Epidermal melanocyte (primary cell): ENCODE results near the gene PAIP2.

Experiments
- DNase-seq: peaks from one replicate; pipeline ENCODE4 v3.0.0; 2011; ENCODE audit warnings: low spot score; ENCODE audit not compliant: insufficient read length

The PAIP2 gene

DNA sequence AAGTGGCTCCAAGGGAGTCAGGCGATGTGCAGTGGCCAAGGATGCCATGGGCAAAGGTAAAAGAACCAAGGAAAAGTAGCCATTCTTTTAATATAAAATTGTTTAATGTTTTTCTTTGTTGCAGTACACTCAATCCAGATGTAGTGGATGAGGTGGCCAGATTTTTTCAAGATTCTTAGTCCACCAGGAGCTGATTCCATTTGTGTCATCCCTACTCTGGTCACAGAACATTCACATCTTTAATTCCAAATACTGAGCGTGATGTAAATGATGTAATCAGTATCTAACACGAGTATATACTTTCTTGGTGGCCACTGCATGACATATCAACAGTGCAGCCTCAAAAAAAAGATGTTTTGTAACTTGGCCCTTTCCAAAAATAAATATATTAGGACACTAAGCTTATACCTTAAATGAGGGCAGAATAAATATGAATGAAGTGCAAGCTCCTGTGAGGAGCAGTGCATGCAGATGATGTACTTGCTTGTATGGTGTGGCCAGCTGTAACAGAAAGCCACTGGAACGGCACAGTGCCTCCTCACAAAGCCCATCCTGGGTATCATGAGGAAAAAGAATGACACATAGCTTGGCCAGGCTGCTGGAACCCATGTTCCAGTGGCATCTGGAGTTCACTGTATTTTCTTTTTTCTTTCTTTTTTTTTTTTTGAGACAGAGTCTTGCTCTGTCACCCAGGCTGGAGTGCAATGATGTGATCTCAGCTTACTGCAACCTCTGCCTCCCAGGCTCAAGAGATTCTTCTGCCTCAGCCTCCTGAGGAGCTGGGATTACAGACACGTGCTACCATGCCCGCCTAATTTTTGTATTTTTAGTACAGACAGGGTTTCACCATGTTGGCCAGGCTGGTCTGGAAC, 68.7 kb downstream of the PAIP2 start:
- DNase-seq: no peak

DNA sequence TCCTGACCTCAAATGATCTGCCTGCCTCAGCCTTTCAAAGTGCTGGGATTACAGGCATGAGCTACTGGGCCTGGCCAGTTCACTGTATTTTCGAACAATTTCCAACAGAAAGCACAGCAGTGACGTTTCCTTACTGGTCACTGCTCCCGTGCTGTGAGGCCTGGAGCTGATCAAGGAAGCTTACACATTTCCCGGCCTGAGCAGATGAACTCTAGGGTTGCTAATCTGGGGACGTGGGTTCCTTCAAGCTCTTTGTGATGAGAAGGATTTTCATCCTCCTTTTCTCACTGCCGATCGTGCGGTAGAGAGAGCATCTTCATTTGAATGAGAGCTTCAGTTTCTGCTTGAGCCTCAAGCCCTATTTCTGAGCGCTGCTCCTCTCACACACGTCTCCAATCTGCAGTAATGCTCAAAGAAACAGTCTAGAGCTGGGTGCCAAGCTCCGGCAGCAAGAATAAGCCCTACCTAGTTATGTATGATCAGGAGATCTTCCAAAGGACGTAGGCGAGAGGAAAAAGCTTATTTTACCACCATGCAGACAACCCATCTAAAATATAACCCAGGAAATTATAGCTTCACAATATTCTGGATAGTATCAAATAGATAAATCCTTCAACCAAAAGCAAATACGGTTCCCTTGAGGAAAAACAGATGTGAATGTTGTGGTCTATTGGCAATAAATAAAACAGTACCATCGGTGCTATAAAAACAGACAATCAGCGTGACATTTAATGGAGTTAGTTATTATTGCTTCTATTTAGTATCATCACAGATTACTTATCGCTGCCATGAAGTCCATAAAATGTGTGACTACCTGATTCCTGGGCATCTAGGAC, 69.6 kb downstream of the PAIP2 start:
- no peak for DNase-seq

DNA sequence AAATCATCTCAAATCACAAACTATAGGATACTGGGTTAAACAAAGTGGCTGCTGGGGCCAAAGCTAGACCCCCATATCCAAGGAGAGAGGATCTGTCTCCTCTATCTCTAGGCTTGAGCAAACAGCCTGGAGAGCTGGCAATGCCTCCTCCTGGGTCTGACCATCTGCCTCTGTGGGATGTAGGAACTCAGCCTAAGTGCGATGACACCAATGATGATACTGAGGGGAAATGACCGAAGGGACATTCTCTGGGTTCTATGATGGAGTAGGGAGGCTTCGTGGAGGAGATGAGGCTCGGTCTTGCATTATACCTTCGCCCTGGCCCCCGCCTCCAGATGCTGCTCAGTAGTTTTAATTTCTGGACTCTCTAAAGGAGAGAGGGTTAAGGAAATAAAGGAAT, 71.5 kb downstream of the PAIP2 start:
- DNase-seq: no peak

DNA sequence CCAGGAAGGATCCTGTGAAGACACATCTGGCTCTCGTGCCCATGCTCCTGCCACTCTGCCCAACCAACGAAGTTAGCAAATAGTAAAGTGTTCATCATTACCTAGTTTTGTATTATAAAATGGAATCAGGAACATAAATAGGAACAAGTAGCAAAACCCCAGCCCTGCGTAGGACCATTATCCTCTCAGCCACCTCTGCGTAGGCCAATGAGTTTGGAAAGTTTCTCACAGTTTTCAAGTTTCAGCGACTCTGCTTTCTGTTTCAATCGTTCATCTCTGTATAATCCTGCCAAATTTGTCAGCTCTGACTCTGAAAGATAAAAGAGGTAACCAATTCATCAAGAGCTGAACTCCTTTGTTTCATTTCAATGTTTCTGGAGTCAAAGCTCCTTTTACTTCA, 72.3 kb downstream of the PAIP2 start:
- DNase-seq: no peak

- DNase-seq: no peak
Observed at GRCh38 chr5:139414581-139415130, 73.0 kb downstream of the PAIP2 start.

DNA sequence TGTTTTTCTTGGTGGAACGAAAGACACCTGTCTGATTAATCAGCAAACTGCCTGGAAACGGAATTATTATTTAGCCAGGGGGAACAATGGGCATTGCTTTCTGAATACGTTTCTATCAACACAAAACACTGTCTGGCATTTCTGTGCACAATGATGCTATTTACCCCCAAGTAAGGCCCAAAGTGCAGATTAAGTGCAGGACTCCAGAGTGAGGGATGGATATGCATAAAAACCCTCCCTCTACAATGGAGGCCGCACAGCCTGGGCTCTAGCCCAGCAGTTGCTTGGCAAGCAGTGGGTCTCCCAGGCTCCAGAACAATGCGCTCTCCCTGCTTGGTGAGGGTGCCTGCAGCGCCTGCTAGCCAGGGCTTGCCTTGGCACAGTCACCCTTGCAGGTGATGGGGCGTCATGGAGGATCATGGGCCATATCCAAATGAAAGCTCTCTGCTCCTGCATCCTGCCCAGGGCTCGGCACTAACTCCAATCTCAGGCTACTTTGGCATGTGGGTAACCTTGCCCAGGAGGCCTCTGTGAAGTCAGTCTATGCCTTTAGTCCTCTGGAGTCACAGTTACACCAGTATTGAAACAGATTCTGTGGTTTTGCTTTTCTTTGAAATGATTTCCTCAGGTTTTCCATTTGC, 73.7 kb downstream of the PAIP2 start:
- DNase-seq: no peak

- no peak for DNase-seq
Observed at GRCh38 chr5:139415869-139416268, 74.2 kb downstream of the PAIP2 start.

- DNase-seq: no peak
Observed at GRCh38 chr5:139416651-139417050, 75.0 kb downstream of the PAIP2 start.

DNA sequence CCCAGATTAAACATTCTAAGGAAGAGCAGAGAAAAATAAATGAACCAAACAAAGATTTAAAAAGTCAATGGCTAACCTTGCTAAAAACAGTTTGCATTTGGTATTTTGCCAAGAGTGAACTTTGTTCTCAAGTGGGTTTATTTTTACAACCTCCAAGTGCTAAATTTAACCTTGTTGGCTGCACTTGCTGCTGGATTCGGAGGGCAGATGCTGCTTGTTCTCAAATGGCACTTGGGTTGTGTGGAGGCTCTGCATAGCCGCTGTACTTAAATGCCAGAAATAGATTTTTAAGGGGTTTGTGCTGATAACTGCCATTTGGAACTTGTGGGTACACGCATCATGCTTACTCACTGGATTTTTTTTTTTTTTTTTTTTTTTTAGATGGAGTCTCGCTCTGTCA, 75.6 kb downstream of the PAIP2 start:
- DNase-seq: no peak

DNA sequence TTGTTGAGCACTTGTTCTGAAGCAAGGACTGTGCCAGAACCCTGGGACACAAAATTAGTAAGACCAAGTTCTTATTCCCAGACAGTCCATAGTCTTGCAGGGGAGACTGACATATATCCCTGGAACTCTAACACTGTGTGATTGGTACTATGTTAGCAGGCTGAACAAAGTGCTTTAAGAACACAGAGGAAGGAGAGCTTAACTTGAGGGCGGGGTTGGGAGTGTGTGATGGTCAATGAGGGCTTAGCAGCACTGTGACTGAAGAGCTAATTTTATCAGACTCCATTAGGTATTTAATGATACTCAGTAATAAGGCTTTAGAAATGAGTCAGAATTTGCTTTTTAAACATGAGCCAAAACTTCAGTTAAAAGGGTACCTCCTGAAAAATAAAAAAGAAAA, 77.1 kb downstream of the PAIP2 start:
- no peak for DNase-seq
